Measurements from ENCODE around the gene NFAT5. TPM values are rescaled to one million over a fixed set of nuclear protein-coding genes. Genes with fewer than 3 reads are reported as not detected.

NFAT5 gene
- total RNA-seq, 1 donor from 2014 or later = 14.3 TPM

- Histone ChIP-seq H3K27me3 (no peaks in the 10 kb centered on the region), H3K9ac (no peak overlapping the region), H3K79me2 (ENCODE audit: low read depth) (no peaks in the 10 kb centered on the region), H4K20me1 (ENCODE audit: low read depth) (no peaks in the 10 kb centered on the region), H3F3A (ENCODE audit: low read depth) (peaks cover 9% of the 10 kb centered on the region), H3K4me1 (no peaks in the 10 kb centered on the region), H3K27ac (no peak overlapping the region), H3K4me3 (no peak overlapping the region), H3K4me2 (no peak overlapping the region), H3K36me3 (no peaks in the 10 kb centered on the region), H3K9me3 (ENCODE audit: low read depth) (no peaks in the 10 kb centered on the region), H2AFZ (replicated peaks) (no peak overlapping the region)
- H3K27me3 Mint-ChIP-seq (ENCODE audit: insufficient read depth, low read depth) = no peaks in the 10 kb centered on the region
- TF ChIP-seq CTCF (IDR thresholded peaks at IDR 0.05) (no peak), EZH2 (IDR thresholded peaks at IDR 0.05) (no peak)
- H3K4me1 Mint-ChIP-seq = no peaks in the 10 kb centered on the region
- no peak for DNase-seq (ENCODE audit: low spot score)
- H3K4me3 Mint-ChIP-seq = no peak overlapping the region
- no peak overlapping the region for H3K27ac Mint-ChIP-seq
- H3K36me3 Mint-ChIP-seq = peaks cover 10% of the 10 kb centered on the region
- H3K9me3 Mint-ChIP-seq = no peaks in the 10 kb centered on the region
These were observed 79.0 kb downstream of the NFAT5 start for GRCh38 chr16:69644790-69645189.

GRCh38 chr16:69647020-69647419, 81.3 kb downstream of the NFAT5 start:
- Histone ChIP-seq H3K4me2 (no peak overlapping the region), H3K9me3 (ENCODE audit: low read depth) (no peaks in the 10 kb centered on the region), H3K4me1 (no peaks in the 10 kb centered on the region), H3K27me3 (no peaks in the 10 kb centered on the region), H4K20me1 (ENCODE audit: low read depth) (no peaks in the 10 kb centered on the region), H3F3A (ENCODE audit: low read depth) (peaks cover 14% of the 10 kb centered on the region), H3K4me3 (no peak overlapping the region), H3K79me2 (ENCODE audit: low read depth) (no peaks in the 10 kb centered on the region), H3K9ac (no peak overlapping the region), H3K36me3 (no peaks in the 10 kb centered on the region), H2AFZ (replicated peaks) (no peak overlapping the region), H3K27ac (no peak overlapping the region)
- no peak overlapping the region for H3K27ac Mint-ChIP-seq
- H3K27me3 Mint-ChIP-seq (ENCODE audit: insufficient read depth, low read depth) = no peaks in the 10 kb centered on the region
- no peak for DNase-seq (ENCODE audit: low spot score)
- H3K36me3 Mint-ChIP-seq = peaks cover 10% of the 10 kb centered on the region
- no peaks in the 10 kb centered on the region for H3K9me3 Mint-ChIP-seq
- TF ChIP-seq EZH2phosphoT487 (IDR thresholded peaks at IDR 0.05) (no peak), EZH2 (IDR thresholded peaks at IDR 0.05) (no peak), CTCF (IDR thresholded peaks at IDR 0.05) (no peak)
- no peak overlapping the region for H3K4me3 Mint-ChIP-seq
- no peaks in the 10 kb centered on the region for H3K4me1 Mint-ChIP-seq

- H3K27ac Mint-ChIP-seq = no peak overlapping the region
- Histone ChIP-seq H3K36me3 (peaks cover 7% of the 10 kb centered on the region), H3K27ac (no peak overlapping the region)
These were observed 85.5 kb downstream of the NFAT5 start for GRCh38 chr16:69651217-69651616.

More at GRCh38 chr16:69651217-69651616, 85.5 kb downstream of the NFAT5 start:
- H3K36me3 Mint-ChIP-seq = peaks cover 19% of the 10 kb centered on the region
- H3K4me1 Mint-ChIP-seq = no peaks in the 10 kb centered on the region
- Histone ChIP-seq H4K20me1 (ENCODE audit: low read depth) (no peaks in the 10 kb centered on the region), H3K4me3 (no peak overlapping the region), H3F3A (ENCODE audit: low read depth) (peaks cover 14% of the 10 kb centered on the region), H3K79me2 (ENCODE audit: low read depth) (no peaks in the 10 kb centered on the region), H3K9me3 (ENCODE audit: low read depth) (no peaks in the 10 kb centered on the region), H2AFZ (replicated peaks) (no peak overlapping the region), H3K9ac (no peak overlapping the region), H3K4me1 (no peaks in the 10 kb centered on the region), H3K27me3 (no peaks in the 10 kb centered on the region), H3K4me2 (no peak overlapping the region)
- no peaks in the 10 kb centered on the region for H3K9me3 Mint-ChIP-seq
- DNase-seq (ENCODE audit: low spot score) = no peak
- H3K4me3 Mint-ChIP-seq = no peak overlapping the region
- TF ChIP-seq CTCF (IDR thresholded peaks at IDR 0.05) (no peak), EZH2phosphoT487 (IDR thresholded peaks at IDR 0.05) (no peak), EZH2 (IDR thresholded peaks at IDR 0.05) (no peak)
- no peaks in the 10 kb centered on the region for H3K27me3 Mint-ChIP-seq (ENCODE audit: insufficient read depth, low read depth)

All from neural progenitor cell (in vitro differentiated cells).